ENCODE results near the gene OR9Q1.
"Not testable (repeated sequence)": the region's sequence is repeated elsewhere in the genome, so short reads cannot be mapped to it uniquely, and the experiment has no call there.

- not testable (repeated sequence) for TF ChIP-seq CTCF (IDR thresholded peaks at IDR 0.05); CHD4 (IDR thresholded peaks at IDR 0.05; ENCODE audit: borderline replicate concordance); FOXS1 (CRISPR knock-in tag; IDR thresholded peaks at IDR 0.05); REST (IDR thresholded peaks at IDR 0.05); POLR2A (IDR thresholded peaks at IDR 0.05; ENCODE audit: low read length); RCOR1 (IDR thresholded peaks at IDR 0.05; ENCODE audit: low read depth, low read length); EP300 (IDR thresholded peaks at IDR 0.05); USF2 (IDR thresholded peaks at IDR 0.05); HOXA7 (CRISPR knock-in tag; IDR thresholded peaks at IDR 0.05); KDM1A (IDR thresholded peaks at IDR 0.05; ENCODE audit: low read depth); JUNB (IDR thresholded peaks at IDR 0.05); EHMT2 (IDR thresholded peaks at IDR 0.05; ENCODE audit: low read depth); E2F6 (IDR thresholded peaks at IDR 0.05; ENCODE audit: borderline replicate concordance, low read depth)
Measured at GRCh38 chr11:57999523-57999922, 24.2 kb upstream of the OR9Q1 start.
